AG04450 (cell line): ENCODE results near the gene PLIN3. TPM values are rescaled to one million over a fixed set of nuclear protein-coding genes. Genes with fewer than 3 reads are reported as not detected.
"Not testable (repeated sequence)": the region's sequence is repeated elsewhere in the genome, so short reads cannot be mapped to it uniquely, and the experiment has no call there.

ENCODE experiments used
- CTCF ChIA-PET: fragments of 300-600, 350-600 bp; formaldehyde crosslinking; extraction: SDS; loops from one replicate; lab custom pipeline; 2022; ENCODE audit warnings: antibody characterized with exemption, inconsistent platforms; lab: Charles Lee
- POLR2A ChIA-PET: fragments of 350-600 bp; formaldehyde crosslinking; extraction: SDS; loops from one replicate; lab custom pipeline; 2021; ENCODE audit warnings: antibody characterized with exemption, inconsistent platforms; lab: Yijun Ruan, JAX
- DNase-seq: peaks from one replicate; pipeline ENCODE4 v3.0.0-alpha.2; 2011; ENCODE audit warnings: low read depth, low spot score
- H3K27ac ChIP-seq: one replicate; pipeline ENCODE4 v1.5.1; 2012; ENCODE audit warnings: low read depth, low read length, control low read depth
- H3K27me3 ChIP-seq: one replicate; pipeline ENCODE4 v1.6.0; 2012; ENCODE audit warnings: low read length; ENCODE audit not compliant: control insufficient read depth, insufficient read depth
- H3K4me3 ChIP-seq: 2 replicates; pipeline ENCODE4 v1.5.1; 2011; ENCODE audit warnings: mild to moderate bottlenecking, low read depth, low read length, control low read depth
- H3K9me3 ChIP-seq: 2 replicates; pipeline ENCODE4 v1.5.1; 2012; ENCODE audit warnings: low read length; ENCODE audit not compliant: control insufficient read depth, insufficient read depth
- CTCF ChIP-seq: IDR thresholded peaks from 2 replicates; pipeline ENCODE4 v1.5.1; 2011; ENCODE audit warnings: low read depth, low read length, control low read depth, inconsistent platforms
- polyA plus RNA-seq: library from polyadenylated mRNA; depleted of rRNA; stranded (reverse); fragments of >200 nt; gene quantifications from 2 replicates; pipeline ENCODE4 v1.2.3, GENCODE V29; 2011

The PLIN3 gene
- polyA plus RNA-seq, 1 experiment, result 103 TPM

- no peaks in the 10 kb centered on the region; the same call in 1 of the 2 replicates for H3K9me3 ChIP-seq
- no peaks in the 10 kb centered on the region for H3K27me3 ChIP-seq
- no peak overlapping the region for H3K27ac ChIP-seq
- no peak for DNase-seq
- POLR2A ChIA-PET, result interaction anchor here (1.4 kb wide), 1 partner anchor 39 kb away, joined by 5 read pairs; no protein-coding TSS in a partner anchor
- CTCF ChIA-PET, result interaction anchor here (1.1 to 7.5 kb wide), 2 partner anchors 11 to 40 kb away, joined by 3 to 109 read pairs; no protein-coding TSS in a partner anchor
- no peak overlapping the region for H3K4me3 ChIP-seq
- no peak for TF ChIP-seq CTCF
These were observed 18.4 kb downstream of the PLIN3 start for GRCh38 chr19:4849019-4849418.

- ChIA-PET POLR2A (interaction anchor here (0.6 to 1.1 kb wide), 2 partner anchors 15 to 38 kb away, joined by 4 to 5 read pairs; no protein-coding TSS in a partner anchor), CTCF (interaction anchor here (1.2 kb wide), 1 partner anchor 38 kb away, joined by 9 read pairs; no protein-coding TSS in a partner anchor)
- H3K27ac ChIP-seq, result peak overlapping the region; percentile 21
- no peak for DNase-seq
- H3K9me3 ChIP-seq, result no peaks in the 10 kb centered on the region; the same call in 1 of the 2 replicates
- H3K4me3 ChIP-seq, result no peak overlapping the region
- no peak for TF ChIP-seq CTCF
- H3K27me3 ChIP-seq, result no peaks in the 10 kb centered on the region
These were observed 20.1 kb downstream of the PLIN3 start for GRCh38 chr19:4847190-4847973.

- not testable (repeated sequence) for H3K4me3 ChIP-seq, H3K27ac ChIP-seq, H3K27me3 ChIP-seq, H3K9me3 ChIP-seq
- peak; percentile 36 for DNase-seq
- CTCF ChIA-PET, result interaction anchor here (0.6 to 4.9 kb wide), 5 partner anchors 35 to 65 kb away, joined by 3 to 35 read pairs (median 3); partner anchors contain the start of gene FEM1A
- POLR2A ChIA-PET, result interaction anchor here (0.6 to 1.6 kb wide), 10 partner anchors 21 to 113 kb away, joined by 3 to 12 read pairs (median 5); partner anchors contain the start of gene PLIN3
These were observed 21.5 kb downstream of the PLIN3 start for GRCh38 chr19:4845975-4846374.

- no peaks in the 10 kb centered on the region for H3K27me3 ChIP-seq
- CTCF ChIA-PET, result interaction anchor here (0.5 to 4.9 kb wide), 2 partner anchors 33 to 163 kb away, joined by 6 to 35 read pairs; no protein-coding TSS in a partner anchor
- no peak for DNase-seq
- POLR2A ChIA-PET, result interaction anchor here (0.6 to 1.6 kb wide), 4 partner anchors 15 to 67 kb away, joined by 3 to 12 read pairs (median 4); partner anchors contain the start of gene PLIN3
- H3K4me3 ChIP-seq, result no peak overlapping the region
- no peaks in the 10 kb centered on the region; the same call in 1 of the 2 replicates for H3K9me3 ChIP-seq
- TF ChIP-seq CTCF, result no peak
- peak overlapping the region; percentile 40 for H3K27ac ChIP-seq
These were observed 22.9 kb downstream of the PLIN3 start for GRCh38 chr19:4844348-4845179.

- H3K9me3 ChIP-seq, result no peaks in the 10 kb centered on the region; the same call in 1 of the 2 replicates
- TF ChIP-seq CTCF, result no peak
- H3K27ac ChIP-seq, result no peak overlapping the region
- no peak overlapping the region for H3K4me3 ChIP-seq
- no peak for DNase-seq
- H3K27me3 ChIP-seq, result no peaks in the 10 kb centered on the region
- ChIA-PET CTCF (interaction anchor here (4.9 kb wide), 1 partner anchor 32 kb away, joined by 35 read pairs; no protein-coding TSS in a partner anchor), POLR2A (no interaction called here)
These were observed 23.9 kb downstream of the PLIN3 start for GRCh38 chr19:4843647-4843965.
